IPS DF 19.7 (cell line): Measurements from ENCODE around the gene GPR12.
"Not testable (repeated sequence)": the region's sequence is repeated elsewhere in the genome, so short reads cannot be mapped to it uniquely, and the experiment has no call there.

Experiments
- DNase-seq: peaks from one replicate; pipeline ENCODE4 v3.0.0-alpha.2; 2013; ENCODE audit warnings: low read depth, low spot score

GPR12 gene

GRCh38 chr13:26749285-26749684, 11.3 kb downstream of the GPR12 start:
- DNase-seq: no peak

GRCh38 chr13:26747706-26748105, 12.9 kb downstream of the GPR12 start:
- no peak for DNase-seq

- no peak for DNase-seq
Measured at GRCh38 chr13:26743971-26744370, 16.6 kb downstream of the GPR12 start.

GRCh38 chr13:26742691-26743358, 17.8 kb downstream of the GPR12 start:
- DNase-seq: no peak

GRCh38 chr13:26735677-26736076, 24.9 kb downstream of the GPR12 start:
- DNase-seq: no peak

GRCh38 chr13:26727633-26728032, 33.0 kb downstream of the GPR12 start:
- no peak for DNase-seq

GRCh38 chr13:26727122-26727521, 33.5 kb downstream of the GPR12 start:
- no peak for DNase-seq

GRCh38 chr13:26726684-26727083, 33.9 kb downstream of the GPR12 start:
- no peak for DNase-seq

GRCh38 chr13:26723620-26724019, 37.0 kb downstream of the GPR12 start:
- not testable (repeated sequence) for DNase-seq

- no peak for DNase-seq
Measured at GRCh38 chr13:26722321-26722720, 38.3 kb downstream of the GPR12 start.

GRCh38 chr13:26721251-26722121, 39.1 kb downstream of the GPR12 start:
- no peak for DNase-seq

- no peak for DNase-seq
Measured at GRCh38 chr13:26719356-26719945, 41.1 kb downstream of the GPR12 start.

GRCh38 chr13:26718872-26719271, 41.7 kb downstream of the GPR12 start:
- DNase-seq: no peak

- no peak for DNase-seq
Measured at GRCh38 chr13:26718146-26718545, 42.4 kb downstream of the GPR12 start.

- no peak for DNase-seq
Measured at GRCh38 chr13:26716984-26717383, 43.6 kb downstream of the GPR12 start.

GRCh38 chr13:26713341-26713740, 47.2 kb downstream of the GPR12 start:
- DNase-seq: no peak

- DNase-seq: no peak
Measured at GRCh38 chr13:26711211-26711610, 49.4 kb downstream of the GPR12 start.

- DNase-seq: no peak
Measured at GRCh38 chr13:26710166-26710565, 50.4 kb downstream of the GPR12 start.

GRCh38 chr13:26709461-26709860, 51.1 kb downstream of the GPR12 start:
- DNase-seq: no peak

GRCh38 chr13:26708007-26708297, 52.6 kb downstream of the GPR12 start:
- no peak for DNase-seq

GRCh38 chr13:26707122-26708006, 53.2 kb downstream of the GPR12 start:
- no peak for DNase-seq

GRCh38 chr13:26706381-26706780, 54.2 kb downstream of the GPR12 start:
- DNase-seq: no peak
